GM19240 (cell line): ENCODE data around the gene GHDC.
"Not testable (repeated sequence)": the region's sequence is repeated elsewhere in the genome, so short reads cannot be mapped to it uniquely, and the experiment has no call there.

ENCODE experiments used
- DNase-seq: peaks from one replicate; pipeline ENCODE4 v3.0.0; 2011; ENCODE audit warnings: low spot score; ENCODE audit not compliant: insufficient read length

Gene GHDC

DNA sequence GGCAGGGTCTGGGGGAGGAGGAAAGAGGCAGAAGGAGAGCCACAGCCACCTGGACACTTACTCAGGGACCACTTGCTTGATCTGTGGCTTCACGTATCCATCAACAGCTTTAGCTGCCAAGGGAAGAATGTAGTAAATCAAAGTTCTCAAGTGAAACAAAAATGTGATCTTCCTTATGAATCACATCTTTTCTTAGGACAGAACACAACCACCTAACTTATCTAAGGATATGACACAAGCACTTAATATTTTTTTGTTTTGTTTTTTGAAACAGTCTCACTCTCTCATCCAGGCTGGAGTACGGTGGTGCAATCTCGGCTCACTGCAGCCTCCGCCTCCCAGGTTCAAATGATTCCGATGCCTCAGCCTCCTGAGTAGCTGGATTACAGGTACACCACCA, 8.4 kb upstream of the GHDC start:
- no peak for DNase-seq

- DNase-seq = no peak
These were observed 7.9 kb upstream of the GHDC start for GRCh38 chr17:42202159-42202558.

- DNase-seq = no peak
These were observed 7.1 kb upstream of the GHDC start for GRCh38 chr17:42201458-42201772.

- DNase-seq = no peak
These were observed 6.6 kb upstream of the GHDC start for GRCh38 chr17:42200706-42201457.

DNA sequence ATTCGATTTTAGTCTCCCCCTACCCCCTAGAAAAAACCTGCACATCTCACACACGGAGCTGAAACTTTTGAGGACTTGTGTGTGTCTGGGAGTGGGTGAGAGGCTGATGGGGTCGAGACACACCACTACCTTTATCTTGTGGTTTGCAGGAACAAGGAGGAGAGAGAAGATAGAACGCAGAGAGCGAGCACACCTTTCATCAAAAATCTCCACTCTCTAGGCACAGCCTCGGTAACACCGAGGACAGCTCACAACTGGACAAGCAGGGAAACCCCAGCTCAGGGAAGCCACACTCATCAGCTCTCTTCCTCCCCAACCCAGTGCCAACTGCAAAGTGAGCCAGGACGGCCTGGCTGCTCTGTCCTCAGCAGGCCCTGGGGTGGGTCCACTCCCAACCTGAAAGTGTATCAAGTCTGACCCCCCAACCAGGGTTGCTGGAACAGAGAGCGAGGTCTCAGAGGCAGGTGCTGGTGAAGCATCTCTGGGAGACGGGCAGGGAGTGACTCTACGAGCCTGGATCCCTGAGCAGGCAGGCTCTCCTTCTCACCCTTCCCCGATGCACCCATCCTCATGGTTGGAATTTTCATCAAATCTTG, 5.2 kb upstream of the GHDC start:
- no peak for DNase-seq

- no peak for DNase-seq
These were observed 4.6 kb upstream of the GHDC start for GRCh38 chr17:42198897-42199296.

GRCh38 chr17:42197564-42198156, 3.4 kb upstream of the GHDC start:
- no peak for DNase-seq

DNA sequence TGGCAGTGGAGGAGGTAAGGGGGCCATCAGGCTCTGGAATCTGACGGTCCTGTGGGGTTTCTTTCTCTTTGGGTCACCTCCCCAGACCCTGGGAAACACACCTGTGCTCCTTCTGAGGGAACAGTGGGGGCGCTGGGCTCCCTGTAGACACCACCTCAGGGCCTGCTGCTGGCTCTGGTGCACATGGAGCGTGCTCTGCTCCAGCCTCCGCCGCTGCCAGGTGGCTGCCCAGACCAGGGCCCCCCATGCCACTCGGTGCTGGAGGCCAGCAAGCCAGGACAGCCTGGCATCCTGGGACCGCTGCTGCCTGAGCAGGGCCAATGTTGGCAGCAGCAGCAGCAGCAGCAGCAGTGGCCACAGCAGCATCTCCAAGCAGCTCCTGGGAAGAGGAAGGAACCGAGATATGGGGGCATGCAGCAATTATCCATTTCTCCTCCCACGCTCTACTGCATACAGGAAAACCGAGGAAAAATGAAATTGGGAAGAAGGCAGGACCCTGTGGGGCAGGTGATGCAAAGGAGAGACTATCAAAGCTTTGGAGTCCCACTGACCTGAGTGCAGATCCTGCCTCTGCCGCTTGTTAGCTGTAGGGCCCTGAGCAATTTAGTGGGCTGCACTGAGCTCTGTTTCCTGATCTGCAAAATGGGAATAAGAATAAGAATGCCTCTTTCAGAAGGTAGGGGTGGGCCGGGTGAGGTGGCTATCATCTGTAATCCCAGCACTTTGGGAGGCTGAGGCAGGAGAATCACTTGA, 902 bp downstream of the GHDC start:
- DNase-seq = no peak

- DNase-seq = no peak
These were observed 1.8 kb downstream of the GHDC start for GRCh38 chr17:42192189-42193126.

GRCh38 chr17:42191275-42191608, 3.1 kb downstream of the GHDC start:
- no peak for DNase-seq

- no peak for DNase-seq
These were observed 3.6 kb downstream of the GHDC start for GRCh38 chr17:42190491-42191274.

DNA sequence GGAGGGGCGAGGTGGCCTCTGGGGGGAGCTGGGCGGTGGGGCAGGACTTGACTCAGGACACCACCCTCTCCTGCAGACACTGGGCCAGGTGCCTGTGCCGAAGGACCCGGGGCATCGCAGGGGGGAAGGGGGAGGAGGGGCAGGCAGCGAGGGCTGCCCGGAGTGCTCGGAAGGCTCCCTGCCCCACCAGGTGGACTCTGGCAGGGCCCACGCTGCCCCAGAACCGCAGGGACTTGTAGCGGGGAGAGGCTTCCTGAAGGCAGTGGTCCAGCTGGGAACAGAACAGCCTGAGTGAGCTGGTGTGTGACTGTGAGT, 4.7 kb downstream of the GHDC start:
- no peak for DNase-seq

GRCh38 chr17:42188749-42189650, 5.3 kb downstream of the GHDC start:
- DNase-seq = no peak

GRCh38 chr17:42187833-42188232, 6.5 kb downstream of the GHDC start:
- no peak for DNase-seq

GRCh38 chr17:42186191-42186590, 8.1 kb downstream of the GHDC start:
- DNase-seq = not testable (repeated sequence)

DNA sequence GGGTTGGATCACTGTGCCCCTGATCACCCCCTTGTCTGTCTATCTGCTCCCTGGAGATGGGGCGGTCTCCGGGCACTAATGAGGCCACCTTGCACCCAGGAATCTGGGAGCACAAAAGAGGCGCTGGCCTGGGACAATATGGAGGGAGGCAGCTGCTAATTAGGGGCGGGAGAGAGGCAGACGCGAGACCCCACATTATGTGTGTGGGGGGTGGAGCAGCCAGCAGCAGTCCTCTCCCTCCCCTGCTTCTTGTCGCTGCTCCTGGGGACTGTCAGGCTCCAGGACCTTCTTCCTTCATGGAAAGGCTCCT, 8.7 kb downstream of the GHDC start:
- no peak for DNase-seq

GRCh38 chr17:42184713-42185620, 9.3 kb downstream of the GHDC start, which contains the start of gene HCRT:
TSS of gene HCRT (minus strand) at chr17:42185452. CDS start at chr17:42185365, 87 bp downstream.
- no peak for DNase-seq
